ENCODE results near the gene DOCK3. TPM values are rescaled to one million over a fixed set of nuclear protein-coding genes. Genes with fewer than 3 reads are reported as not detected.
"Not testable (repeated sequence)": the region's sequence is repeated elsewhere in the genome, so short reads cannot be mapped to it uniquely, and the experiment has no call there.

Gene DOCK3
- total RNA-seq, 2 experiments from 2014 or later, result 1.9 to 2.1 TPM

DNA sequence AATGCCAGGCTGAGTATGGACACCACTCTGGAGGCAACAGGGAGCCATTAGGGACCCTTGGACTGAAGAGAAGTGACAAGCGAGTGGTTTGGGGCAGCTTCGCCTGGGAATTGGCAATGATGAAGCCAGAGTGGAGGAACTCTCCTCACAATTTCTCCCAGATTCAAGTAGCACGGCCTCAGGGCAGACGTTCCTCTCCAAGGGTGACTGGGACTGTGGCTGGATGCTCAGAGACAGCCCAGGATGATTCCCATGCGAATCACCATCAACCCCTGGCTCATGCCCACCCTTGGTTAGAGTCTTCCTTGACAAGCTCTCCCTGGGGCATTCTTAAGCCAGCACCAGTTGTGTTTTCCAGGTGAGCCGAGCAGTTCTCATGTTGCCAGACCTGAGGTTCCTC is 16.3 kb upstream of the DOCK3 start:
- Mint-ChIP-seq H3K9me3 (no peaks in the 10 kb centered on the region), H3K27me3 (no peaks in the 10 kb centered on the region), H3K4me3 (no peak overlapping the region), H3K4me1 (peaks cover 25% of the 10 kb centered on the region), H3K27ac (no peak overlapping the region), H3K36me3 (peaks cover 1% of the 10 kb centered on the region)
- DNase-seq, result no peak

GRCh38 chr3:50658831-50659230 is 15.9 kb upstream of the DOCK3 start:
- H3K27me3 Mint-ChIP-seq, result no peaks in the 10 kb centered on the region
- no peak overlapping the region for H3K27ac Mint-ChIP-seq
- no peak overlapping the region for H3K4me3 Mint-ChIP-seq
- no peaks in the 10 kb centered on the region for H3K9me3 Mint-ChIP-seq
- H3K4me1 Mint-ChIP-seq, result peaks cover 22% of the 10 kb centered on the region
- peaks cover 1% of the 10 kb centered on the region for H3K36me3 Mint-ChIP-seq
- no peak for DNase-seq

DNA sequence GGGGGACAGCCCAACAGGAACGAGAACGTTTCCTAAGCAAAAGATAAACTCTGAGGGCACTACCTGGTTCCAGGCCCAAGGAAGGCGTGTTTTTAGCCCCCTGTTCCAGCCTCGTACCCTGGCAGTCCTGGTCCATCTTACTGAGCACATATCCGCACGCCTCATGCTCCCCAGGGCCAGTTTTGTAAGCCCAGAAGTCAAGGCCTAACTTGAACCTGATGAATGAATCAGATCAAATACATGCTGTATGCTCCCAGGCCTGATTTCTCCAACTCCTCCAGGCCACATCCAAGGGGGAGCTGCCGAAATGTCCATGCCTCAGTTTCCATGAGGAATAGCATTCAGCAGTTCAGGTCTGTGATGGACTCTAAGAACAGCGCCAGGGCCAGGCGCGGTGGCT is 14.3 kb upstream of the DOCK3 start:
- Mint-ChIP-seq H3K9me3 (no peaks in the 10 kb centered on the region), H3K36me3 (peaks cover 1% of the 10 kb centered on the region), H3K27me3 (no peaks in the 10 kb centered on the region), H3K27ac (no peak overlapping the region), H3K4me3 (no peak overlapping the region), H3K4me1 (peaks cover 12% of the 10 kb centered on the region)
- DNase-seq, result no peak

DNA sequence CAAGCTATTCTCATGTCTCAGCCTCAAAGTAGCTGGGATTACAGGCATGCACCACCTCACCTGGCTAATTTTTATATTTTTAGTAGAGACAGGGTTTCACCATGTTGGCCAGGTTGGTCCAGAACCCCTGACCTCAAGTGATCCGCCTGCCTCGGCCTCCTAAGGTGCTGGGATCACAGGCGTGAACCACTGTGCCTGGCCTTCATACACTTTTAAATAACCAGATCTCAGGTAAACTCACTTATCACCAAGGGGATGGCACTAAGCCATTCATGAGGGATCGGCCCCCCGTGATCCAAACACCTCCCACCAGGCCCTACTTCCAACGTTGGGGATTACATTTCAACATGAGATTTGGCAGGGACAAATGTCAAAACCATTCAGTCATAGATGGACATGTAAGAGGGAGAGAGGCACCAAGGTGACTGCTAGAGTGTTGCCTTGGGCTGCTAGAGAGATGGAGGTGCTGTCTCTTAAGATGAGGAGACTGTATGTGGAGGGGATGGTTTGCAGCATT is 13.3 kb upstream of the DOCK3 start:
- no peaks in the 10 kb centered on the region for H3K36me3 Mint-ChIP-seq
- no peaks in the 10 kb centered on the region for H3K27me3 Mint-ChIP-seq
- DNase-seq, result no peak
- no peak overlapping the region for H3K27ac Mint-ChIP-seq
- H3K9me3 Mint-ChIP-seq, result no peaks in the 10 kb centered on the region
- peaks cover 15% of the 10 kb centered on the region for H3K4me1 Mint-ChIP-seq
- H3K4me3 Mint-ChIP-seq, result no peak overlapping the region

- Mint-ChIP-seq H3K9me3 (no peaks in the 10 kb centered on the region), H3K36me3 (no peaks in the 10 kb centered on the region), H3K4me3 (no peak overlapping the region), H3K4me1 (peaks cover 22% of the 10 kb centered on the region), H3K27ac (no peak overlapping the region), H3K27me3 (no peaks in the 10 kb centered on the region)
- no peak for DNase-seq
Measured at GRCh38 chr3:50662408-50662807, 12.3 kb upstream of the DOCK3 start.

GRCh38 chr3:50665081-50665840 is 9.5 kb upstream of the DOCK3 start:
- H3K36me3 Mint-ChIP-seq, result no peaks in the 10 kb centered on the region
- peak overlapping the region; percentile 6 for H3K4me3 Mint-ChIP-seq
- no peaks in the 10 kb centered on the region for H3K27me3 Mint-ChIP-seq
- peak overlapping the region; percentile 2 for H3K27ac Mint-ChIP-seq
- DNase-seq, result no peak
- peaks cover 26% of the 10 kb centered on the region for H3K4me1 Mint-ChIP-seq
- H3K9me3 Mint-ChIP-seq, result no peaks in the 10 kb centered on the region

GRCh38 chr3:50665841-50666115 is 8.9 kb upstream of the DOCK3 start:
- H3K27me3 Mint-ChIP-seq, H3K36me3 Mint-ChIP-seq, DNase-seq, H3K9me3 Mint-ChIP-seq, H3K4me3 Mint-ChIP-seq: not testable (repeated sequence)
- Mint-ChIP-seq H3K27ac (peak overlapping the region; percentile 2), H3K4me1 (peaks cover 26% of the 10 kb centered on the region)

DNA sequence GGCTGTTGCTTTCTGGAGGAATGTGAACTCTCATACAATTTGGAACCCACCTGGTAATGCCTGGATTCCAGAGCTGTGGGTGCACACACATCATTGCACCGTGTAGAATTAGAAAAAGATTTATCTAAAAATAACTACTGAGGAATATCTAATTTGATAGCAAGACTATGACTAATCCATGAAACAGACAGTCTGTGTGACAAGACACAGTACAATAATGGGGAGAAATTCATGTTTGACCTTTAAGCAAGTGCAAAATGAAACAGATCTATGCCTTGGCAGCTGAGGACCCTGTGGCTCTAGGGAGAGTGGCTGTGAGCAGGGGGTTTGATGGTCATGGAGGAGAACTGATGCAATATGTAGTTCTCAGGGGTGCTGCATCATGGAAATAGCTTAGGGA is 7.9 kb upstream of the DOCK3 start:
- Mint-ChIP-seq H3K27ac (peak overlapping the region; percentile 52), H3K9me3 (no peaks in the 10 kb centered on the region), H3K36me3 (no peaks in the 10 kb centered on the region), H3K27me3 (no peaks in the 10 kb centered on the region), H3K4me1 (peaks cover 26% of the 10 kb centered on the region), H3K4me3 (peak overlapping the region; percentile 35)
- DNase-seq, result no peak

DNA sequence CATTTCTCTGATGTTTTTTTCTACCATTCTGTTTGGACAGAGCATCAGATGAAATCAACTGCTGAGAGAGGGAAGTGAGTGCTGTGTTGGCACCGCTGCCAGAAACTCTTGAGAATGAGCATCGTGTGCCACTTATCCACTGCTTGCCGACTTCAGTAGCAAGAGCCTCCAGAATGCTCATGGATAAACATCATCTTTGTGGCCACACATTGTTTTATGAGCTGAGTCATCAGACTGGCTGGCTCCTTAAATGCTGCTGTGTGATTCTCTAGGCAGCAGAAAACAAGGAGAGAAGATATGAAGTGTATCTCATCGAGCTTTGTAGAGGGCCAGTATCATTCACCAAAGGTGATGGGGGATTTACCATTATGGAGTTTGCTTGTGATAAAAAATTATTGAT is 3.4 kb upstream of the DOCK3 start:
- Mint-ChIP-seq H3K9me3 (no peaks in the 10 kb centered on the region), H3K27me3 (peaks cover 25% of the 10 kb centered on the region), H3K4me1 (peaks cover 19% of the 10 kb centered on the region), H3K27ac (no peak overlapping the region), H3K36me3 (no peaks in the 10 kb centered on the region), H3K4me3 (no peak overlapping the region)
- no peak for DNase-seq

DNA sequence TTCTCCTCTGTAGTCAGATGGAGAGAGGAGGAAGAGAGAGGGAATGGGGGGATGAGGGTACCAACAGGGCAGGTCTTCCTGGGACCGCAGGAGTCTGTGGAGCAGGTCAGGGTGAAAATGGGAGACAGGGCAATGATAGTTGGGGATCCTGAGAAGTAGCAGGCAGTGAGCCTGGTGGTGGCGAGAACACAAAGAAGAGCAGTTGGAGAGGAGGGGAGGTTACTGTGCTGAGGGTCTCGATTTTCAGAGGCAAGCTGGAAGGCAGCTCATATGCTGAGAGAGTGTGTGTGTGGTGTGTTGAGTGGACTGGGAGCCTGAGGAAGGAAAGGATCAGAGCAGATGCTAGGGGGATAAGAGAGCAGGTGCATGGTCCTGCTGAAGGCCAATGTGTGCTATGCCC is 2.1 kb upstream of the DOCK3 start:
- Mint-ChIP-seq H3K4me1 (peaks cover 8% of the 10 kb centered on the region), H3K4me3 (no peak overlapping the region), H3K27me3 (peaks cover 31% of the 10 kb centered on the region), H3K27ac (no peak overlapping the region), H3K36me3 (no peaks in the 10 kb centered on the region), H3K9me3 (no peaks in the 10 kb centered on the region)
- DNase-seq, result no peak

DNA sequence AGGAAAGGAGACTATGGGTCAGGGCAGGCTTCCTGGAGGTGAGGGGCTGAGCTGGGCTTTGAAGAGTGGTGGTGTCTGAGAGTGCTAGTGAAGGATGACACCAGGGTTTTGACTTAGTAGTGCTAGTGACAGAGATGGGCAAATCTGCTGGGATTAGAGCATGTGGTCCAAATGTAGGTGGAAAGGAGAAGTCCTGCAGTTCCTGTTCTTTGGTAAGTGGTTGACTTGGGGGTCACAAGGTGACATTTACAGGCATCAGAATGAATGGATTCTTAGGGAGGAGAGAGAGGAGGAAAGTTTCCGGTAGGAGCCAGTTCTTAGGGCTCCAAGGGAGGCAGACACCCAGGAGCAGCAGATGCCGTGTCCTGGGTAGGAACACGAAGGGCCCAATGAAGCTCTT is 796 bp upstream of the DOCK3 start:
- Mint-ChIP-seq H3K36me3 (no peaks in the 10 kb centered on the region), H3K9me3 (no peaks in the 10 kb centered on the region), H3K27ac (no peak overlapping the region), H3K4me1 (peaks cover 6% of the 10 kb centered on the region), H3K27me3 (peaks cover 40% of the 10 kb centered on the region), H3K4me3 (peak overlapping the region; percentile 49)
- DNase-seq, result no peak

DNA sequence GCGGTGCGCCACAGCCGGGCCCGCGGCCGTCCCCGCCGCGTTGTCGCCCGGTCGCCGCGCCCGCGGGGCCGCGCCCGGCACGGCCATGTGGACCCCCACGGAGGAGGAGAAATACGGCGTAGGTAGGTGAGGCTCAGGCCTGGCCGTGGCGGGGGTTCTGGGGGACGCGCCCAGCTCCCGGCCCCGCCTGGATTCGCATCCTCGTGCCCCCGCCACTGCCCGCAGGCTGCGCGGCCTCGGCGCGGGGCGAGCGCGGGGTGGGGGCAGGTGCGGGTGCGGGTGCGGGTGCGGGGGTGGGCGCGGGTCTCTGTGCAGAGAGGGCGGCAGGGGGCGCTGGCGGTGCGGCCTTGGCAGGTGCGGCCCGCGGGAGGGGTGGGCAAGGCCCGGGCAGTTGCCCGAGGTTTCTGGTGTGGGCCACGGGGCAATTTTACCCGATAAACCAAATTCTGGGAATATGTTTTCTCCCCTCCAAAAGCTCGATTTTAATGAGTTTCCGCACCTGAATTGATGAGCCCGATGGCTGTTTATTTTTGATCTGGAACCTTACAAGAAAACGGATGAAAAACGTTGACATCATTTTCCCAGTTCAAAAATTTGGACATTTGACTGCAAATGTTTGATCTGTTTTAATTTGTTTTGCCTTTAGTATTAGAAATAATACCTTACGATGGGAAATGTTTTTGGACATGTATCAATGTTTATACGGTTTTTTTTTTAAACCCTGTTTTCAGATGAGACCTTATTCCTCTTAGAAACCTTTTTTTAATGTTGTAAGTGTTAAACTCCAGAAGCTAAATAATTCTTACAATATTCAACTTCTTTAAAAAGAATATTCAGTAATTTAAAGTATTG is 678 bp downstream of the DOCK3 start:
- Mint-ChIP-seq H3K9me3 (no peaks in the 10 kb centered on the region), H3K36me3 (no peaks in the 10 kb centered on the region), H3K4me1 (peaks cover 6% of the 10 kb centered on the region), H3K27me3 (peaks cover 47% of the 10 kb centered on the region), H3K27ac (no peak overlapping the region), H3K4me3 (peak overlapping the region; percentile 70)
- DNase-seq, result peak; percentile 77

GRCh38 chr3:50676031-50676705 is 1.4 kb downstream of the DOCK3 start:
- no peaks in the 10 kb centered on the region for H3K9me3 Mint-ChIP-seq
- H3K4me3 Mint-ChIP-seq, result peak overlapping the region; percentile 11
- H3K36me3 Mint-ChIP-seq, result no peaks in the 10 kb centered on the region
- H3K27me3 Mint-ChIP-seq, result peaks cover 52% of the 10 kb centered on the region
- no peak for DNase-seq
- peaks cover 6% of the 10 kb centered on the region for H3K4me1 Mint-ChIP-seq
- no peak overlapping the region for H3K27ac Mint-ChIP-seq

DNA sequence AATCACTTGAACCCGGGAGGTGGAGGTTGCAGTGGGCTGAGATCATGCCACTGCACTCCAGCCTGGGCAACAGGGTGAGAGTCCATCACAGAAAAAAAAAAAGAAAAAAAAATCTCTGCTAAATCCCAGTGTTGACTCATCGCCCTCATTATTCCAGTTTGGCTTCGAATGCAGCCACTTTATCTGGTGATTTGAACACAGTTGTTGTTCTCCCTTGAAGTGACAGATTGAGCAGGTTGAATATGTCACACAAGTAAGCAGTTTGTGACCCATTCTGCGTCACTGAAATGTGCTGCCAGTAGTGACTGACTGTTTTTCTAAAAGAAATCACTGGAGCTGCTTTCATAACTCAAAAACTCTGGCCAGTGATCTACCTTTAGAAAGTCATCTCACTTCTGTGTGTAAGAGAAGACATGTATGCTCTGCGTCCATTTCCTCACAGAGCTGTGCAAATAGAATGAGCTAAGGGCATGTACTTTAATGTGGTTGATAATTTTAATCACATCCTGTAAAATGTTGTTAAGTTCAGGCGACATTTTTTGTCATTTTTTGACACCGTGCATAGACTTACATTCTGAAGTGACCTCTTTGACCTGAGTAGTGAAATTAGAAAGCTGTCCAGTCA is 12.5 kb downstream of the DOCK3 start:
- Mint-ChIP-seq H3K27ac (no peak overlapping the region), H3K4me1 (no peaks in the 10 kb centered on the region), H3K36me3 (no peaks in the 10 kb centered on the region), H3K27me3 (peaks cover 8% of the 10 kb centered on the region), H3K9me3 (no peaks in the 10 kb centered on the region), H3K4me3 (no peak overlapping the region)
- no peak for DNase-seq

GRCh38 chr3:50687916-50688315 is 13.2 kb downstream of the DOCK3 start:
- H3K4me3 Mint-ChIP-seq, result no peak overlapping the region
- no peaks in the 10 kb centered on the region for H3K9me3 Mint-ChIP-seq
- no peak overlapping the region for H3K27ac Mint-ChIP-seq
- DNase-seq, result no peak
- H3K4me1 Mint-ChIP-seq, result no peaks in the 10 kb centered on the region
- H3K27me3 Mint-ChIP-seq, result peaks cover 5% of the 10 kb centered on the region
- H3K36me3 Mint-ChIP-seq, result no peaks in the 10 kb centered on the region
